GM20431 (cell line): ENCODE data around the gene ZNF320.
"Not testable (repeated sequence)": the region's sequence is repeated elsewhere in the genome, so short reads cannot be mapped to it uniquely, and the experiment has no call there.

Source experiments
- in situ Hi-C: fragments of 300-500 bp; cut with MseI, MboI; formaldehyde crosslinking; loops from one replicate; pipeline ENCODE4 v1.15.0; 2020; ENCODE audit warnings: low sequenced_read_pairs; ENCODE audit not compliant: unreplicated experiment

ZNF320 gene

DNA sequence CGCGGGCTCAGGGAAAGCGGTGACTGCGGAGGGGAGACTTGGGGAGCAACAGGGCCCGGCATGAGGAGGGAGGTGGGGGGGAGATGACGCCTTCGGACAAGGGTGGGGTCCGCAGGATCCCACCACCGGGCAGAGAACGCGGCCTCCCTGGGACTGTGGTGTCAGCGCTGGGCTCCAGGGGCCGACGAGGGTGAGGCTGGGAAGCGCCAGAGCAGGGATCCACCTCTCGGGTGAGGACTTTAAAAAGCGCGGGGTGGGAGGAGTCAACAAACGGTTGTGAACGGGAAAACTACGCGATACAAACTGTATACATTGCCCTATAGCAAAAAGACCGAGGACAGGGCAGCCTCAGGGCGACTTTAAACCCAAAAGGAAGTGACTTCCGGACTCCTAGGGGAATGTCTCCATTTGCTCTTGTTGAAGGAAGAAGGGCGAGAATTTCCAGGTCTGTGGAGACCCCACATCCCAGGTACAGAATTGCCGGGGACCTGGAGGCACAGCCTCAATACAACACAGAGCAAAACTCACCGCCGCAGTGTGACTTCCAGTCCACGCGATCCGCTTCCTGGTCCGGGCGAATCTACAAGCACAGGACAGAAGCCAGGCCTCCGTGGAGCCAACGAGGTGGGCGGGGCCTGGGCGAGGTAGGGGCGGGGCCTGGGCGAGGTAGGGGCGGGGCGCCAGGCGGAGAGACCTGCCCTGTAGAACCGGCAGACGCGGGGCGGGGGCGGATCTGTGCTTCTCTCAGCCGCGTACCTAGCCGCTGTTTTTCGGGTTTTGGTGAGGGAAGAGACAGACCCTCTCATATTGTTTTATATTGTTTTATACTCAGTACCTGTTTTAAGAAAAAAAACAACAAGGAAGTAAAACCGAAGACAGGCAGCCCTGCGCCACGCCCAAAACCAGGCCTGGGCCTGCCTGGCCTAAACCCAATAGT lies 25.7 kb upstream of the ZNF320 start, which contains the start of gene ZNF888:
Gene ZNF888 (minus strand): TSS at position 588 of the 937 bp plus-strand sequence. CDS start 5,555 bp downstream, outside the sequence.
- in situ Hi-C loops: no loop called here

DNA sequence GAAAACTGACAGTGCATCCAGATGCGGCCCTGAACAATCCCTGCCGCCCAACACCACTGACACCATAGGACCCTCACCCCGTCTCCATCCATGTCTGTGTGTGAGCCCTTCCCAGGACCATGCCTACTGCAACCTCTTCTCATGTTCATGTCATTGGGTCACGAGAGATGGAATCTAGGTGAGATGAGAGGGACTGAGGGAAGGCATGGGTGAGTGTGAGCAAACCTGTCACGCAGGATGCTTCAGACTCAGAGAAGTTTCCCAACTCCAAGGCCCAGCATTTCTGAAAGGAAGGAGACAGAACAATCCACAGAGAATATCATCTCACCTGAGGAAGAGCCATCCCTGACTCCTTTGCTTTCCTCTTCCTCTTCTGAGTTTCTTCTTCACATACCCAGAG lies 20.1 kb upstream of the ZNF320 start:
- in situ Hi-C loops: no loop called here

DNA sequence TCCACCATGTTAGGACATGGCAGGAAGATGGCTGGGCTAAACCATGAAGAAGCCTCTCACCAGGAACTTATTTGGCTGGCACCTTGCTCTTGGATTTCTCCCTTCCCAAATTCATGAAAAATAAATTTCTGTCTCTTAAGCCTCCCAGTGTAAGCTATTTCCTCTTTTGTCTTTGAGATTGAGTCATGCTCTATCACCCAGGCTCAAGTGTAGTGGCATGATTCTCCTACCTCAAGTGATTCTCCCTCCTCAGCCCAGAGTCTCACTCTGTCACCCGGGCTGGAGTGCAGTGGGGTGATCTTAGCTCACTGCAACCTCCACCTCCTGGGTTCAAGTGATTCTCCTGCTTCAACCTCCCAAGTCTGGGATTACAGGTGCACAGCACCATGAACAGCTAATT lies 13.2 kb upstream of the ZNF320 start:
- in situ Hi-C loops: no loop called here

DNA sequence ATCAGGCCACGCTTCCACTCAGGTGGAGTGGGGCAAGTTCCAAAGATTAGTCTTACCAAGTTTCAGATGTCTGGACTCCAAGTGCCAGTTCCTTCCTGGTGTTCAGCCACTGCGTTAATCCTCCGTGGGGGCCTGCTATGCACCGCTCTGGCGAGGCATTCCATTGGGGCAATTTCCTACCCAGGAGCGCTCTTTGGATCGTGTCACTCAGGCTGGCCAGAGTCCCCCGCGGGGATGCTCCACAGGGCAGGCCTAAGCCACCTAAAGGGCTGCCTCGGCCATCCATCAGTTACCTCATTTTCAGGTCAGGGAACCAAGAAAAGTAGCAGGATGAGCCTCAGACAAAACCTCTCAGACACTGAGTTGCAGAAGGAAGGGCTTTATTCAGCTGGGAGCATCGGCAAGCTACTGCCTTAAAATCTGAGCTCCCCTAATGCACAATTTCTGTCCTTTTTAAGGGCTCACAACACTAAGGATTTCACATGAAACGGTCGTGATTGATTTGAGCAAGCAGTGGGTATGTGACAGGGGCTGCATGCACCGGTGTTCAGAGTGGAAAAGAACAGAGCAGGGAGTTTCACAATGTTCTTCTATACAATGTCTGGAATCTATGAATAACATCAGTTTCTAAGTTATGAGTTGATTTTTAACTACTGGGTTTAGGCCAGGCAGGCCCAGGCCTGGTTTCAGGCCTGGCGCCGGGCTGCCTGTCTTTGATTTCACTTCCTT lies 6.8 kb upstream of the ZNF320 start:
- in situ Hi-C loops: not testable (repeated sequence)

DNA sequence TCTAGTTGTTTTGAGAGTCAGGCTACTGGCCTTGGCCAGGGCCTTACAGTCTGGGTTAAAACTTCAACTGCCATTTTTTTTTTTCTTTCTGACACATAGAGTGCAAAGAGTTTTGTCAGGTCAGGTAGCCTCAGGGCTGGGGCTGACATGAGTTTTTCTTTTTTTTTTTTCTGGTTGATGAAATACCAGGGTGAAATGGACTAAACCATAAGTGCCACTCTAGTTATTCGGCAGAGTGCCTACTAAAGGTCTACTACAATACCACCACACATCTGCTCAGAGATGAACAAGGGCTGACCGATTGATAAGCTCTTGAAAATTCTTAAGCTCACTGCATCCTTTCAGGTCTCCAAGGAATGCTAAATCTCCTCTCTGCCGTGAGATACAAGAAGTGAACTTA lies 4.4 kb upstream of the ZNF320 start:
- in situ Hi-C loops: no loop called here

DNA sequence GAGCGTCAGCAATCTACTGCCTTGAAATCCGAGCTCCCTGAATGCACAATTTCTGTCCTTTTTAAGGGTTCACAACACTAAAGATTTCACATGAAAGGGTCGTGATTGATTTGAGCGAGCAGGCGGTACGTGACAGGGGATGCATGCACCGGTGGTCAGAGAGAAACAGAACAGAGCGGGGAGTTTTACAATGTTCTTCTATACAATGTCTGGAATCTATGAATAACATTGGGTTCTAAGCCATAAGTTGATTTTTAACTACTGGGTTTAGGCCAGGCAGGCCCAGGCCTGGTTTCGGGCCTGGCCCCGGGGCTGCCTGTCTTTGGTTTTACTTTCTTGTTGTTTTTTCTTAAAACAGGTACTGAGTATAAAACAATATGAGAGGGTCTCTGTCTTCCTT lies 1.2 kb upstream of the ZNF320 start:
- in situ Hi-C loops: not testable (repeated sequence)

DNA sequence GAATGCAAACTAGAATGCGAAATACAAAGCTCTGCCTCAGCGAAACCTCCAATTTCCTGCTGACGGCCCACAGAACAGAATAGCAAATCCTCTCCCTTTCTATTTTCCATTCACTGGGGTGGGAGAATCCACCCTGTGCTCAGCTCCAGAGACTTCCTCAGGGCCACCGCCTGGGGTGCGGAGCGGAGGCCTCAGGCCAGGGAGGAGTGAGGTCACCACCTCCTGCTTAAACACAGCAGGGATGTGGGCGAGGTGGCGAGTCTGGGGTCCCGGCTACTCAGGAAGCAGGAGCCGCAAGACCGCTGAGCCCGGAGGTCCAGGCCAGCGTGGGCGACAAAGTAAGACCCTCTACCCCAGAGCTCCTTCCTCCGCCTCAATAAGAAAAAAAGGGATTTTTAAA lies 666 bp upstream of the ZNF320 start:
- in situ Hi-C loops: no loop called here

DNA sequence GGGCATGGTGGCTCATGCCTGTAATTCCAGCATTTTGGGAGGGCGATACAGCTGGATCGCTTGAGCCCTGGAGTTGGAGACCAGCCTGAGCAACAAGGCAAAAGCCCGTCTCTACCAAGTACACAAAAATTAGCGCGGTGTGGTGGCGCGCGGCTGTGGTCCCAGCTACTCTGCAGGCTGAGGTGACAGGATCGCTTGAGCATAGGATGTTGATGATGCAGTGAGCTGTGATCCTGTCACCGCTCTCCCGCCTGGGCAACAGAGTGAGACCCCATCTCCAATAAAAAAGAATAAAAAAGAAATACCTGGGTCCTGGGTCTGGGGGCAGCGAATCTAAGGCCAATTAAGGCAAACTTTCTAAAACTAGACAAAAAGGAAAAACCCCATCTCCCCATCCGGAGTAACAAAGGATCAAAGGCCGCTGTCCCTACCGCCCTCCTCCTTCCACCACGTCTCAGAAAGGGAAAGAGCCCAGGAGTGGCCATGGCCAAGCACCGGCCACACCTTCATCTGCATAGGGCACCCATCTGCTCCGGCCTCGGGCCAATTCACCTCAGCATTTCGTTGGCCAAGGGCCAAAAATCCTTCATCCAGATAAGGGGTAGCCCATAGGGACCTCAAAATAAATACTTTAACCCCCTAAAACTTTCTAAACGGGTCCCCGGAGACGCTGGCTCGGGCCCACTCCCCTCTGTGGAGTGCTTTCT lies 851 bp downstream of the ZNF320 start:
- in situ Hi-C loops: no loop called here

DNA sequence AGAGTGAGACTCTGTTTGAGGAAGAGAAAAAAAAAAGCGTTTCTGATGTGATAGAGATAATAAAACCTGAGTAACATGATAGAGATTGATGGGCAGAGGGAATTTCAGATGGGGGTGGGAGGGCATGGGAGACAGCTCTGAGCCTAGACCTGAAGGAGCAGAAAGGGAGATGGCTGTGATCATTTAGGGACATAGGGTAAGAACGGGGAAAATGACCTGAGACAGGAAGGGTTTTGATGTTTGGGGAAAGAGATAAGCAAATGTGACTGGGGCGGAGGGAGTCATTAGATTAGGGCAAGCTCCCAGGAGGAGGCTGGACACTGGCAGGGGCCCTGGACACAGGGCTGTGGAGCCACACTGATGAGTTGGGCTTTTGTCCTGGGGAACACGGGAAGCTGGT lies 6.1 kb downstream of the ZNF320 start:
- in situ Hi-C loops: no loop called here

DNA sequence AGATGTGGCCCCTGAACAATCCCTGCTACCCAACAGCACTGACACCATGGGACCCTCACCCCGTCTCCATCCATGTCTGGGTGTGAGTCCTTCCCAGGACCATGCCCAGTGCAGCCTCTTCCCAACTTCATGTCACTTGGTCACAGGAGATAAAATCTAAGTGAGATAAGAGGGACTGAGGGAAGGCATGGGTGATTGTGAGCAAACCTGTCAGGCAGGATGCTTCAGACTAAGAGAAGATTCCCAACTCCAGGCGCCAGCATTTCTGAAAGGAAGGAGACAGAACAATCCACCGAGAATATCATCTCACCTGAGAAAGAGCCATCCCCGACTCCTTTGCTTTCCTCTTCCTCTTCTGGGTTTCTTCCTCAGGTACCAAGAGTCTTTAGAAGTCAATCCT lies 7.5 kb downstream of the ZNF320 start:
- in situ Hi-C loops: no loop called here

DNA sequence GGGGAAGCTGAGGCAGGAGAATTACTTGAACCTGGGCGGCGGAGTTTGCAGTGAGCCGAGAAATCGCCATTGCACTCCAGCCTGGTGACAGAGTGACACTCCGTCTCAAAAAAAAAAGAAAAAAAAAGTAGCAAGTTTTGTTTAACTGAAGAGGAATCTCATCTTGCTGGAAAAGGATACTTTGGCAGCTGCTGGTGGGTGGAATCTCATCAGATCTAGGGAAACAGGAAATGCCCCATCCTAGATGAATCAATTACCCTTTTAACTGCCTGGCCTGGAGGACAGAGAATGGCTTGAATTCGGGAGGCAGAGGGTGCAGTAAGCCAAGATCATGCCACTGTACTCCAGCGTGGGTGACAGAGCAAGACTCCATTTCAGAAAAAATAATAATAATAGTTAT lies 8.4 kb downstream of the ZNF320 start:
- in situ Hi-C loops: no loop called here

DNA sequence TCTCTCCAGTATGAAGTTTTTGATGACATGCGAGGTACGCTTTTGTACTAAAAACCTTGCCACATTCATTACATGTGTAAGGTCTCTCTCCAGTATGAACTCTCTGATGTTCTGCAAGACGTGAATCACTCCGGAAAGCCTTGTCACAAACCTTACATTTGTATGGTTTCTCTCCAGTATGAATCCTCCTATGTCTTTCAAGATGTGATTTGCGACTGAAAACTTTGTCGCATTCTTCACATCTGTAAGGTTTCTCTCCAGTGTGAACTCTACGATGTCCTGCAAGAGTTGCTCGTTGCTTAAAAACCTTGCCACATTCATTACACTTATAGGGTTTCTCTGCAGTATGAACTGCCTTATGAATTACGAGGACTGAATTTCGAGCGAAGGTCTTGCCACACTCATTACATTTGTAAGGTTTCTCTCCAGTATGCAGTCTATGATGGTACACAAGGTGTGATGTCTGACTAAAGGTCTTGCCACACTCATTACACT lies 16.5 kb downstream of the ZNF320 start:
- in situ Hi-C loops: no loop called here

DNA sequence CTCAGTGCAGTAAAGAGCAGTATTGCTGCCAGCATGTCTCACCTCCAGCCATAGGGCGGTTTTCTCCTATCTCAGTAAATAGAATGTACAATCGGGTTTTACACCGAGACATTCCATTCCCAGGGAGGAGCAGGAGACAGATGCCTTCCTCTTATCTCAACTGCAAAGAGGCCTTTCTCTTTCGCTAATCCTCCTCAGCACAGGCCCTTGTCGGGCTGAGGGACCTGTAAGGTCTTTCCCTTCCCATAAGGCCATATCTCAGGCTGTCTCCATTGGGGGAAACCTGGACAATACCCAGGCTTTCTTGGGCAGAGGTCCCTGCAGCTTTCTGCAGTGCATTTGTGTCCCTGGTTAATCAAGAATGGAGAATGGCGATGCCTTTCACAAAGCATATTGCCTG lies 24.4 kb downstream of the ZNF320 start:
- in situ Hi-C loops: not testable (repeated sequence)

DNA sequence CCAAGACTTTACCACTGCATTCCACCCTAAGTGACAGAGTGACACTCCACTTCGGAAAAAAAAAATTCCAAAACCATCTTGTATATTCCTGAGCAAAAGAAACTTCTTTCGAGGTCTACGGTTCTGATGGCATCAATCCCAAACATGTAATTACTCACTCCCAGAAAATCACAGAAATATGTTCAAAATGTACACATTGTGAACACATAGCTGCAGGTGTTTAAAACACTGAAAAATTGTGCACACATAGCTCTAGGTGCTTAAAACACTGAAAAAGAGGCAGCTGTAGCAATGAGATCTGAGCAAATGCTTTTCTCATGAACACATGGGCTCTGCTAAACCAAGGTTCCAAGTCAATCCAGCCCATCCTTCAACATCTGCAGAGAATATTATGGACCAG lies 26.0 kb downstream of the ZNF320 start:
- in situ Hi-C loops: no loop called here

DNA sequence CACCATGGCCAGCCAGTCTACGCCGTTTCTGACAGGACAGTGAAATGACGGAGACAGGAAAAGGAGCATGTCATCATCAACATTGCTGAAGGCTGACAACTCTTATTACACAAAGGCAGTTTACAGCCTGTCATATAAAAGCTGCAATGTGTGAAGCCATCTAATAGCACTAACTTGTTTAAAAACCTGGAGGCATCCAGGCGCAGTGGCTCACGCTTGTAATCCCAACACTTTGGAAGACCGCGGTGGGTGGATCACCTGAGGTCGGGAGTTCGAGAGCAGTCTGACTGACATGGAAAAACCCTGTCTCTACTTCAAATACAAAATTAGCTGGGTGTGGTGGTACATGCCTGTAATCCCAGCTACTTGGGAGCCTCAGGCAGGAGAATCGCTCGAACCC lies 29.4 kb downstream of the ZNF320 start:
- in situ Hi-C loops: not testable (repeated sequence)

DNA sequence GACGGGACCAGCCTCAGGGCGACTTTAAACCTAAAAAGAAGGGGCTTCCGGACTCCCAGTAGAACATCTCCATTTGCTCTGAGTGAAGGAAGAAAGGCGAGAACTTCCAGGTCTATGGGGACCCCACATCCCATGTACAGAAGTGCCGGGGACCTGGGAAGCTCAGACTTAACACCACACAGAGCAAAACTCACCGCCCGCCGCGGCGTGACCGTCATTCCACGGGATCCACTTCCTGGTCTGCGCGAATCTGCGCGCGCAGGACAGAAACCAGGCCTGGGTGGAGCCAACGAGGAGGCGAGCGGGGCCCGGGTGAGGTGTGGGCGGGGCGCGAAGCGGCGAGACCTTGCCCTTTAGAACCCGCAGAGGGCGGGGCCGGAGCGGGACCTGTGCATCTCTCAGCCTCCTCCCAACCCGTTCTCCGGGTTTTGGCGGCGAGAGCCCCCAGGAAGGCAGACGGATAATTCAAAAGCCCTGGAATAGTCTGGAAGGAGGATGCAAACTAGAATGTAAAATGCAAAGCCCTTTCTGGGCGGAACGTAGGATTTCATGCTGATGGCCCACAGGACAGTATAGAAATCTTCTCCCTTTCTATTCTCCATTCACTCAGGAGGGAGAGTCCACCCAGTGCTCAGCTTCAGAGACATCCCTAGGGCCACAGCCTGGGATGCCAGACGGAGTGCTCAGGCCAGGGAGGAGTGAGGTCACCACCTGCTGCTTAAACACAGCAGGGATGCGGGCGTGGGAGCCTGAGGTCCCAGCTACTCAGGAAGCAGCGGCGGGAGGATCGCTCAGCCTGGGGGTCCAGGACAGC lies 39.9 kb downstream of the ZNF320 start, which contains the start of gene ZNF468:
Gene ZNF468 (minus strand): TSS at position 242 of the 814 bp plus-strand sequence. CDS start 3,347 bp downstream, outside the sequence.
- in situ Hi-C loops: not testable (repeated sequence)

DNA sequence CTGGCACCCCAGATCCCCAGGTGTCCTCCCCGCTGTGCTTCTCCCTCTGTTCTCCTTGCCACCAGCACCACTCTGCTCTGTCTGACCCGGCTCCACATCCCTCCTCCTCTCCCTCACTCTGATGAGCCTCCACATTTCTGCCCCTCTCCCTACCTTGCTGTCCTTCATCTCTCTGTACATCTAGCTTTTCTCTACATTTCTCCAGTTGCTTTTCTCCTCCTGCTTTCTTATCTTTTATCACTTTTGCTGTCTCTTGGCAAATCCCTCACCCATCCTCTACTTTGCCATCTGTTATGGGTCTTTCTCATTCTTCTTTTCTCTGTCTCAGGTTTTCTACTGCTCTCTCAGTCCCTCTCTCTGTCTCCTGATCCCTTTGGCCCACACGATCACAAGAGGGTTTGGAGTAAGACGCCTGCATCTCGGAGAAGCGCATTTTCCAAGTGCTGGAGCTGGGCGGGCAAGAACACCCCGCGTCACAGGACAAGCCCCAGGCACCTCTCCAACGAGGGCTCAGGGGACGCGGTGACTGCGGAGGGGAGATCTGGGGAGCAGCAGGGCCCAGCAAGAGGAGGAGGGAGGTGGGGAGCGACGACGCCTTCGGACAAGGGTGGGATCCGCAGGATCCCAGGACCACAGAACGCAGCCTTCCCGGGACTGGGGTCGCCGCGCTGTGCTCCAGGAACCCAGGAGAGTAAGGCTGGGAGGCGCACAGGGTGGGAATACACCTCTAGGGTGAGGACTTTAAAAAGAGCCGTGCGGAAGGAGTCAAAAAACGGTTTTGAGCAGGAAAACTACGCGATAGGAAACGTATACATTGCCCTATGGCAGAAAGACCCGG lies 40.7 kb downstream of the ZNF320 start:
- in situ Hi-C loops: not testable (repeated sequence)
